PFSK-1 (cell line): ENCODE data around the gene TNIP1.

Experiments used
- FOXP2 ChIP-seq: optimal IDR thresholded peaks from 2 replicates; pipeline ENCODE3; 2011; ENCODE audit warnings: borderline replicate concordance, control low read depth, inconsistent platforms; ENCODE audit not compliant: insufficient read depth; ENCODE audit errors: extremely low read length, extremely low read depth
- POLR2AphosphoS5 ChIP-seq: IDR thresholded peaks from 2 replicates; pipeline ENCODE4 v1.6.1; 2012; ENCODE audit warnings: low read depth, mild to moderate bottlenecking, control low read depth, low read length, moderate library complexity
- TAF1 ChIP-seq: IDR thresholded peaks from 2 replicates; pipeline ENCODE4 v1.6.1; 2012; ENCODE audit warnings: low read length, control low read depth, borderline replicate concordance; ENCODE audit not compliant: insufficient read depth
- TF ChIP-seq, protein P1 (sequence below), 2 experiments: IDR thresholded peaks; 2 replicates each; pipeline versions ENCODE4 v1.6.1 to v1.8.0; 2011 to 2012; ENCODE audit warnings: low read depth in 2 of 2, low read length in 2 of 2, control low read depth in 1 of 2, inconsistent platforms in 1 of 2, mild to moderate bottlenecking in 1 of 2, moderate library complexity in 1 of 2; ENCODE audit not compliant: insufficient read depth in 1 of 2

DNA sequence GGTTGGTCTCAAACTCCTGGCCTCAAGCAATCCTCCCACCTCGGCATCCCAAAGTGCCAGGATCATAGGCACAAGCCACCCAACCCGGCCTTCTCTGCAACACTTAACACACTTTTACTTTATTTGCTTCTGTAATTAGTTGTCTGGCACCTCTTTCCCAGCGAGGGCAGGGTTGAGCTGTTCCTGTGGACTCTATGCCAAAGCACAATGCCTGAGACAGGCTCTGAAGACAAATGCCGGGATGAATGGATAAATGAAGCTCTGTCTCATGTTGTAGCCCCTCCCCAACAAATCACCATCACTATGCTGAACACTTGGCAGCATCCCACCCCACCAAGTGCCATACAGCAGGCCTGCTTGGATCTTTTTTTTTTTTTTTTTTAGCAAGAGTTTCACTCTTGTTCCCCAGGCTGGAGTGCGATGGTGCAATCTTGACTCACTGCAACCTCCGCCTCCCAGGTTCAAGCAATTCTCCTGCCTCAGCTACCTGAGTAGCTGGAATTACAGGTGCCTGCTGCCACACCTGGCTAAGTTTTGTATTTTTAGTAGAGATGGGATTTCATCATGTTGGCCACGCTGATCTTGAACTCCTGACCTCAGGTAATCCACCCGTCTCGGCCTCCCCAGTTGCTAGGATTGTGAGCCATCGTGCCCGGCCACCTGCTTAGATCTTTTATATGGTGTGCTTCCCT is 39.1 kb downstream of the TNIP1 start:
- TF ChIP-seq, protein P1, sequence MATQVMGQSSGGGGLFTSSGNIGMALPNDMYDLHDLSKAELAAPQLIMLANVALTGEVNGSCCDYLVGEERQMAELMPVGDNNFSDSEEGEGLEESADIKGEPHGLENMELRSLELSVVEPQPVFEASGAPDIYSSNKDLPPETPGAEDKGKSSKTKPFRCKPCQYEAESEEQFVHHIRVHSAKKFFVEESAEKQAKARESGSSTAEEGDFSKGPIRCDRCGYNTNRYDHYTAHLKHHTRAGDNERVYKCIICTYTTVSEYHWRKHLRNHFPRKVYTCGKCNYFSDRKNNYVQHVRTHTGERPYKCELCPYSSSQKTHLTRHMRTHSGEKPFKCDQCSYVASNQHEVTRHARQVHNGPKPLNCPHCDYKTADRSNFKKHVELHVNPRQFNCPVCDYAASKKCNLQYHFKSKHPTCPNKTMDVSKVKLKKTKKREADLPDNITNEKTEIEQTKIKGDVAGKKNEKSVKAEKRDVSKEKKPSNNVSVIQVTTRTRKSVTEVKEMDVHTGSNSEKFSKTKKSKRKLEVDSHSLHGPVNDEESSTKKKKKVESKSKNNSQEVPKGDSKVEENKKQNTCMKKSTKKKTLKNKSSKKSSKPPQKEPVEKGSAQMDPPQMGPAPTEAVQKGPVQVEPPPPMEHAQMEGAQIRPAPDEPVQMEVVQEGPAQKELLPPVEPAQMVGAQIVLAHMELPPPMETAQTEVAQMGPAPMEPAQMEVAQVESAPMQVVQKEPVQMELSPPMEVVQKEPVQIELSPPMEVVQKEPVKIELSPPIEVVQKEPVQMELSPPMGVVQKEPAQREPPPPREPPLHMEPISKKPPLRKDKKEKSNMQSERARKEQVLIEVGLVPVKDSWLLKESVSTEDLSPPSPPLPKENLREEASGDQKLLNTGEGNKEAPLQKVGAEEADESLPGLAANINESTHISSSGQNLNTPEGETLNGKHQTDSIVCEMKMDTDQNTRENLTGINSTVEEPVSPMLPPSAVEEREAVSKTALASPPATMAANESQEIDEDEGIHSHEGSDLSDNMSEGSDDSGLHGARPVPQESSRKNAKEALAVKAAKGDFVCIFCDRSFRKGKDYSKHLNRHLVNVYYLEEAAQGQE (IDR thresholded peaks at IDR 0.05; ENCODE audit: insufficient read depth in 1 of 2, low read depth in 2 of 2, low read length in 2 of 2): no peak
- no peak for TF ChIP-seq POLR2AphosphoS5
- TF ChIP-seq TAF1: no peak
- no peak for TF ChIP-seq FOXP2
